GM19463 (cell line): ENCODE measurements around the gene SEC24A.
"Not testable (repeated sequence)": the region's sequence is repeated elsewhere in the genome, so short reads cannot be mapped to it uniquely, and the experiment has no call there.

Source experiments
- ATAC-seq: cut with Tn5 transposase; IDR thresholded peaks from one replicate; pipeline ENCODE4 v1.9.1; 2021; ENCODE audit warnings: mild to moderate bottlenecking, moderate library complexity; ENCODE audit not compliant: unreplicated experiment

The SEC24A gene

DNA sequence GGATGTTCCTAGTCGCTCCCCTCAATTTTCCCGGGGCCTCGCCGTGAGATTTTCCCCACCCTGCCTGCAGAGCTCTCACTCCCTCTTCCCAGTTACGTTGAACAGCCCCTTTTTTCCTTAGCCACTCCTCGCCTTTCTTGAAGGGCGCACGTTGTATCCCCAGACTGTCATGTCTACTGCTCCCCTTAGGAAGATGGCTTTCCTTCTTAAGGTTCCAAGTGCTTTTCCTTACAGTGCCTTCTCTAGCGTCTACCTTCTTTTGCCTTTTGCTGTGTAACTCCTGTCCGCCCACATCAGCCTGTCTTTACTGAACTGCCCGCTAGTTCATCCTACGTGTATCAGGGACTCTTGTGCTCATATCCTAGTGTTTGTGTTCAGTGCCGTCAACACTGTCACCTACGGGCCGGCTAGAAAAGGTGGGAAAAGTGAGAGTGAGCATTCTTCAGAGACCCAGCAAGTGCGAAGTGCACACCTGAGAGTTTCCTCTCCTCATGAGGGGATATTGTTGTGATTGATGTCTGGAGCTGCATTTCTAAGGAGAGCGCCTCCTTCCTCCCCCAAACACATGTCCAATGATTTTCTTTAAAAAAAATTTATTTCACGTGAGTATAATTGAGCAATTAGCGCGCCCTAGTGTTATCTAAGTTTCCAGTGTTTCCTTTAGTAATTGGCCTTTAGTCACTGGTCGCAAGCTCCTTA is 90.5 kb downstream of the SEC24A start:
- no peak for ATAC-seq

DNA sequence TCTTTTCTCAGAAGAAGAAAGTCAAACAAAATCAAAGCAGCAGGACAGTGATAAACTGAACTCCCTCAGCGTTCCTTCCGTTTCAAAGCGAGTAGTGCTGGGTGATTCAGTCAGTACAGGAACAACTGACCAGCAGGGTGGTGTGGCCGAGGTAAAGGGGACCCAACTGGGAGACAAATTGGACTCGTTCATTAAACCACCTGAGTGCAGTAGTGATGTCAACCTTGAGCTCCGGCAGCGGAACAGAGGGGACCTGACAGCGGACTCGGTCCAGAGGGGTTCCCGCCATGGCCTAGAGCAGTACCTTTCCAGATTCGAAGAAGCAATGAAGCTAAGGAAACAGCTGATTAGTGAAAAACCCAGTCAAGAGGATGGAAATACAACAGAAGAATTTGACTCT is 92.5 kb downstream of the SEC24A start:
- ATAC-seq: no peak

DNA sequence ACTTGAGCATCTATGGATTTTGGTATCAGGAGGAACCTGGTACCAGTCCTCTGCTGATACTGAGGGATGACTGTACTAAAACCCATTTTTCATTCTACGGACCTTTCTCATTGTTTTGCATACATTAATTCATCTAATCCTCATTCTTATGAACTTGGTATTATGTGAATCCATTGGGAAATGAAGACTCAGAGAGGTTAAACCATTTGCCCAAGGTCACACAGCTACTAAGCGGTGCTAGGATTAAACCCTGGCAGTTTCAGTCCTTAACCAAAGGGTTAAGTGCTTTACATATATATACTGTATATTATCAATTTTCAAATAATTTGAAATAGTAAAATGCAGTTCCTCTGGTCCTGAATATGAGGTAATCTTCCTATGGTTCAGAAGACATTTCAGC is 93.5 kb downstream of the SEC24A start:
- no peak for ATAC-seq

DNA sequence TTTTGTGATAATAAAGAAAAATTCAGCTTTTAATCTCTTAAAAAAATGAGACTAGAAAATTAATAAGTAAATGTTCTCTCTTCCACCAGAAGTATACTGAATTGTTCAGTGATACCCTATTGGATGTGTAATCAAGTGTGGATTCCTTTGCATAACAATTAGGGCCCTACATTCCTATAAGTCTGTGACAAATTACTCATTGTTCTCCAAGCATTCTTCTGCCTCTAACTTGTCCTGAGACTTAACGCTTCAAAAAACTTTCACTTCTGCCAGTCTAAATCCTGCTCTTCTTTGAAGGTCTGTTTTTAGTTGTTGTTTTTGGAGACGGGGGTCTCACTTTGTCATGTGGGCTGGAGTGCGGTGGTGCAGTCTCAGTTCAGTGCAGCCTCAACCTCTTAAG is 100.8 kb downstream of the SEC24A start:
- no peak for ATAC-seq

DNA sequence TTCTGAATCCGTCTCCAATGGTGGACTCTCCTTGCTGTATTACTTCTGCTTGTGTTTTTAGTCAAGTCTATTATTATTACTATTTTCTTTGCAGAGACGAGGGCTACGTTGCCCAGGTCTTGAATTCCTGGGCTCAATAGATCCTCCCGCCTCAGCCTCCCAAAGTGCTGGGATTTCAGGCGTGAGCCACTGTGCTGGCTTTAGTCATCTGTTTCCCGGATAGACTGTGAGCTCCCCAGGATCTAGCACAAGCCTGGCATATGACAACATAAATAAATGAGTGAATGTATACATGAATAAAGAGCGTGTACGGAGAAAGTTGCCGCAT is 109.6 kb downstream of the SEC24A start:
- ATAC-seq: no peak

DNA sequence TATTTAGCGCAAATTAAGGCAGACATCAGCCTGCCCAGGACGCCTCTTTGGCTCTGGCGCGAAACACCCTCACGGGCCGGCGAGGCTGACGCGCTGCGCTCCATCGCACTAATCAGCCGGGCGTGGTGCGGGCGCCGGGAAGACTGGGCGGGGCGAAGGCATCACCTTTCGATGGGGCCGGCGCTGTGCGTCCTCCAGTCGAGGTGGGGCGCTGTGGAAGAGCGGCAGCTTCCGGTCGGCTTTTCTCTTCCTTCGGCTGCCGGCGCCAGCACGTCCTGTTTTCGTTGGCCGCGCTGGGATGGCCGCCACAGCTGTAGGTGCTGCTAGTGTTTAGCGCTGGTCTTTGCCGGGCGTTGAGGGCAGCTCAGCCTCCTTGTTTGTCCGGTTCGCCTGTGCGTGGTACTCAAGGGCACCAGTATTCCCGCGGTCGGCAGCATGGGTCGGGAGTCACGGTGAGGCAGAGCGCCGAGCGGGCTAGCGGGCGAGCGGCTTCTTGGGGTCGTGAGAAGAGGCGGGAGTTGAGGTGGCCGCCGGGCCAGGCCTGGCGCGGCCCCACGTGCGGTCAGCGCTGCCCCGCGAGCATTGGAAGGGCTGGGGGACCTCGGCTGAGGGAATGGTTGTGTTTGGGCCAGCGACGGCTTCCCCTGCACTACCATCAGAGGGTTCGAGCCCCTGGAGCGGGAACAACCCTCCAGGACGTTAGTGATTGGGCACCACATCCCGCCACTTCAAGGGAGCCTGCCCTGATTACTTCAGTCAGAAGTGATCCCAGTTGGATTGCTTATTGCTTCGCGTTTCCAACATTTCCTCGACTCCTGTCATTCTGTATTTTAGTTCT is 110.1 kb downstream of the SEC24A start, which contains the start of gene DDX46:
Gene DDX46 (plus strand): TSS at position 276 of the 838 bp plus-strand sequence. CDS start 160 bp downstream, at position 436.
- ATAC-seq: peak; percentile 99

DNA sequence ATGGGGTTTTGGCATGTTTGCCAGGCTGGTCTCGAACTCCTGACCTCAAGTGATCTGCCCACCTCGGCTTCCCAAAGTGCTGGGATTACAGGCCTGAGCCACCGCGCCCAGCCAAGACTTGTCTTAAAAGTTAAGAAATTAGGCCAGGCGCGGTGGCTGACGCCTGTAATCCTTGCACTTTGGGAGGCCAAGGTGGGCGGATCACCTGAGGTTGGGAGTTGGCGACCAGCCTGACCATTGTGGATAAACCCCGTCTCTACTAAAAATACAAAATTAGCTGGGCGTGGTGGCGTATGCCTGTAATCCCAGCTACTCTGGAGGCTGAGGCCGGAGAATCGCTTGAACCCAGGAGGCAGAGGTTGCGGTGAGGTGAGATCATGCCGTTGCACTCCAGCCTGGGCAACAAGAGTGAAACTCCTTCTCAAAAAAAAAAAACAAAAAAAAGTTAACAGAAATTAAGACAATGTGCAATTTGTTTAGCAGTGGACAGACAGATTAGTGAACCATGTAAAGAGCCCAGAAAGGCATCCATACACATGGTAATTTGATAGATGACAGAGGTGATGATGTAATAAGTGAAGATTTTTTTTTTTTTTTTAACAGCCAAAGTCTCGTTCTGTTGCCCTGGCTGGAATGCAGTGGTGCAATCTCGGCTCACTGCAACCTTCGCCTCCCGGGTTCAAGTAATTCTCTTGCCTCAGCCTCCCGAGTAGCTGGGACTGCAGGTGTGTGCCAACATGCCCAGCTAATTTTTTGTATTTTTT is 119.1 kb downstream of the SEC24A start:
- not testable (repeated sequence) for ATAC-seq

DNA sequence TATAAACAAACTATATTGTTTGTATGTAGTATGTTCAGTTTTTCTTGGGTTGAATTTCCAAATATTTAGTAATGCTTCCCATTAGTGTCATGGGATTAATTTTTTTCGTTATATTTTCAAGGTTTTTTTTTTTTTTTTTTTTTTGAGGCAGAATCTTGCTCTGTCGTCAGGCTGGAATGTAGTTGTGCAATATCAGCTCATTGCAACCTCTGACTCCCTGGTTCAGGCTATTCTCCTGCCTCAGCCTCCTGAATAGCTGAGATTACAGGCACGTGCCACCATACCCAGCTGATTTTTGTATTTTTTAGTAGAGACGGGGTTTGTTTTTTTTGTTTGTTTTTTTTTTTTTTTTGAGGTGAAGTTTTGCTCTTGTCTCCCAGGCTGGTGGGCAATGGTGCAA is 120.6 kb downstream of the SEC24A start:
- no peak for ATAC-seq

DNA sequence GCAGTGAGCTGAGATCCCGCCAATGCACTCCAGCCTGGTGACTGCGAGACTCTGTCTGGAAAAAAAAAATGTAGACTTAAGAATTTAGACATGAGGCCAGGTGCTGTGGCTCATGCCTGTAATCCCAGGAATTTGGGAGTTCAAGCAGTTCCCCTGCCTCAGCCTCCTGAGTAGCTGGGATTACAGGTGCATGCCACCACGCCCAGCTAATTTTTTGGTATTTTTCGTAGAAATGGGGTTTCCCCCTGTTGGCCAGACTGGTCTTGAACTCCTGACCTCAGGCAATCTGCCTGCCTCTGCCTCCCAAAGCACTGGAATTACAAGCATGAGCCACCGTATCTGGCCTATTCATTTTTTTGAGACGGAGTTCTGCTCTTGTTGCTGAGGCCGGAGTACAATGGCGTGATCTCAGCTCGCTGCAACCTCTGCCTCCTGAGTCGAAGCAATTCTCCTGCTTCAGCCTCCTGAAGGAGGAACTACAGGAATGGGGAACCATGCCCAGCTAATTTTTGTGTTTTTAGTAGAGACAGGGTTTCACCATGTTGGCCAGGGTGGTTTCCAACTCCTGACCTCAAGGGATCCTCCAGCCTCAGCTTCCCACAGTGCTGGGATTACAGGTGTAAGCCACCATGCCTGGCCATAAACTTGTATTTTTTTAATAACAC is 124.0 kb downstream of the SEC24A start:
- no peak for ATAC-seq

DNA sequence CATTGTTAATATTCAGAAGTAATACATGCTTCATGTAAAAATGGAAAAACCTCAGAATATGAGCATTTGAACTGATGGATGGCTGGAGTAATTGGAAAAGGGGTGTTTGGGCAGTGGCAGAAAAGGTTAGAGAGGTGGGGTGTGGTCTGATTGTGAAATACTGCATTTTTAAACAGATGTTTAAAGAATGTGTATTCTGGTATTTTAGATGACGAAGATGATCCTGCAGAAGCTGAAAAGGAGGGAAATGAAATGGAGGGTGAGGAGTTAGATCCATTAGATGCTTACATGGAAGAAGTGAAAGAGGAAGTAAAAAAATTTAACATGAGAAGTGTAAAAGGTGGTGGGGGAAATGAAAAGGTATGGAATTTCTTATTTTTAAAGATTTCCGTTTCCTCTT is 128.8 kb downstream of the SEC24A start:
- ATAC-seq: no peak
